SIG-M5 (cell line): ENCODE results near the gene SUCLG2.

Experiments used
- DNase-seq: peaks from one replicate; lab custom pipeline; 2025; lab: John Stamatoyannopoulos, UW

Gene SUCLG2

DNA sequence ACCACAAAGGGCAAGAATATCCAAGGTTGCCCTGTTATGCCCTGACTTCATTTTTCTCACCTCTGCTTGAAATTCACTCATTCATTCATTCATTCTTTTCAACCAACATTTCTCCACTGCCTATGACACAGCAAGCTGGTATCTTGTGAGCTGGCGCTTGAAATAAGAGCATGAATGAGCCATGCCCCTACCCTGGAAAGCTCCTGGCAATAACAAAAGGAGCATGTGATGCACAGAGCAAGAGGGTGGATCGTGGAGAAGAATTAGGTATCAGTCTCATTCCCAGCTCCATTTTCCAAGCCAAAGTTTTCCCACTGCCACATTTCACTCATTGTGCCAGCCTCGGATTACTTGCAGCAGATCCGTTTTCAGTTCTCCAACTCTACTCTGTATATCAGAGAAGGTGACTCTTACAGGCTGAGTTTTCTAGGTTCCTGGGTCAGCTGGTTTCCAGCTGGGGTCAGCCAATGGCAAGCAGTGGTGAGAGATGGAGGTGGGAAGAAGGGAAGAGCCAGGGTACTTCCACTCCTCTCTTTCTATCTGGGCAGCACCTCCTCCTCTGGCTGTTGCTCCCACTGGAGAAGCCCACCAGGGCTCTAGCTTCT is 144.8 kb downstream of the SUCLG2 start:
- no peak for DNase-seq

DNA sequence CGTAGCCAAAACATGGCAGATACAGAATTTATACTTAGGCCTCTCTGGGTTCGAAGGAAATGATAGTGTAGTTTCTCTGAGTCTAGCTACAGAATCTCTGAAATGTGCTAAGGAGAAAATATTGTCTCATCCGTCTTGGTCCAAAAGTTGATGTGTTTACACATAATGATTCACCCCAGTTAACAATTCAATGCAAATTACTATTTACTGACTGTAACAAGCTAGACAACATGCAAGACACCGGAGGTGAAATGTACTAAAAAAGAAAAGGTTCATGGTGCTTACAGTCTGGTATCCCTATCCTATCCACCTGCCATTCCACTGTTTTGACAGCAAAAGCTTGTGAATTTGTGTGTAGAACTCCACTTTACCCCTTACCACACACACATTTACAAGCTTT is 146.8 kb downstream of the SUCLG2 start:
- DNase-seq = no peak

DNA sequence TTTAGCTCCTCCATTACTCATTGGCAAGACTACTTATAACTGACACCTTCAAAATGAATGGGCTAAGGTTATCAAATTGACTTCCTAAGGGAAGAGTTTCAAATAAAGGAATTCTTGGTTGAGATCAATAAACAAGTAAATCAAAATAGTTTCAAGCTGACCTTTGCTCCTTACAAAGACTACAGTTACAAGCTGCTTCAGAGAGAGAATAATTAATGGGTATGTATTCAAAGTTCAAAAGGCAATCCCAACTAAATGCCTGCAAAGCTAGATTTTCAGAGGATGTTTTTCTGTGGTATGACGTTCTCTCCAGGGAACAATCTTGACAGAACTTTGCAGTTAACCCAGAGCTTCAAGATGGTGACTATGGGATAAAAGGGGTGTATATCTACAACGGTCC is 153.7 kb downstream of the SUCLG2 start:
- DNase-seq = no peak

DNA sequence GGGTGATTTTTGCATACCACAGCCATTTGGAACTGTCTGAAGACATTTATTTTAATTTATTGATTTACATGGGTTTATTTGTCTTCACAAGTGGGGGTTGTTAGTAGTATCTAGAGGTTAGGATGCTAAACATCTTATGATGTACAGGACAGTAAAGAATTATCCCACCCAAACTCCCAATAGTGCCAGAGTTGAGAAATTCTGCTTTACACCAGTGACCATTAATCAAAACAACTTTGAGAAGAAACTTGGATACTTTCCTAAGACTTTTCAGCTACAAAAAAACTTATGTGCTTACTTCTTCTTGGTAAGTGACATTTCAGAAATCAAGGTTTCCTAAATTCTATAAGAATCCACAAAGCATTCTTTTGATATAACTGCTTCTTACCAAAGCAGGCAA is 156.7 kb downstream of the SUCLG2 start:
- no peak for DNase-seq

DNA sequence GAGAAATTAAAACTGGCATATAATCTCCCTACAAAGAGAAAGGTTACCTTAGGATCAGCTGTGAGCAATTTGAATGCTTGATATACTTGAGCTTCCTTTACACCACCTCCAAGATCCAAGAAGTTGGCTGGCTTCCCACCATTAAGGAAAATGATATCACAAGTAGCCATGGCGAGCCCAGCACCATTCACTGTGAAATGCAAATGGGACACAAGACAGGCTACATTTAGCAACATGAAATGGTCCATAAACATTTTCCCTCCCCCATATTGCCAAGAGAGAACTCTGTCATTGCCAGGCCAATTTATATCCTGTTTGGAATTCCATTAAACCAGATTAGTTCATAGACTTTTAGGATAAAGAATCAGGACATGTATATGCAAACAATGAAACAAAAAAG is 158.7 kb downstream of the SUCLG2 start:
- no peak for DNase-seq

DNA sequence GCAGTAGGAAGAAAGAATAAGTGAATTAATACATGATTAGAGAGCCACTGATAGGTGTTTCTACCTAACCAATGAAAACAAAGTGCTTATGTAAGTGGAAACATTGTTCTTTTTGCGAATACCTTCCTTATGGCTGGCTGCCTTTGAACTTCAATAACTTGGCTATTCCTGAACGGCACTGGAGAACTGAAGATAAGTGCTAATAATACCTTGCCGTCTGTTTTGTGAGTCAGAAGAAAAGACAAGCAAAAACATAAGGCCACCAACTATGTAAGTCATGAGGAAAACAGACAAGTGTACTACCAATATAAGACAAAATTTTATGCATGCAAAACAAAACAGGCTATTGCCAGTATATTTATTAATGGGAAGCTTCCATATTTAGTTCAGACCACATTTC is 160.6 kb downstream of the SUCLG2 start:
- DNase-seq = no peak

DNA sequence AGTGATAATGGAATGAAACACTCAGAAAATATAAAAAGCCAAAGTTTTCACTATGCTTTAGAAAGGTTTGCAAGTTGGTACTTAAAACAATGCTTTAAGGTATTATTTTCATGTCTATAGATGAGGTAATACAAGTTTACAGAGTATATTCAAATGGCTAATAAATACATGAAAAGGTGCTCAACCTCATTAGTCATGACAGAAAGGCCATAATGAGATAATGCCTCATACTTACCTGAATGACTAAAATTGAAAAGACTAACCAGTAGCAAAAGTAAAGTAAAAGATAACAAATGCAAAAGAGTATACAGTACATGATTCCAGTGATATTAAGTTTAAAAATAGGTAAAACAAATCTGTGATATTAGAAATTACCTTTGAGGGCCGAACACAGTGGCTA is 163.8 kb downstream of the SUCLG2 start:
- no peak for DNase-seq

DNA sequence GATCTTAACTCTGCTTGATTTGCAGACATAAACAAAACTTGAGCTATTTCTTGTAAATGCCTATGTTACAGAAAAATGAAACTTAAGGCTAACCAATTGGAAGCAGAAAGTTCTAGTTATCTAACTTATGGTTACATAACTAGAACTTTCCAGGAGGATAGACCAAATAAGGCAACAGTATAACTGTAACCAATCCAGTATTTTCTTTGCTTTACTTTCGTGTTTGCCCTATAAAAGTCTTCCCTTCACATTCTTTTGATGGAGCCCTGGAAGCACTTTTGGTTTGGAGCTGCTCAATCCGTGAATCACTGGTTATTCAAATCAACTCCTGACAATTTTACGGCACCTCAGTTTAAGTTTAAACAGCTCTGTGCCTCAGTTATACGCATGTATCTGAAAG is 164.6 kb downstream of the SUCLG2 start:
- DNase-seq = no peak

DNA sequence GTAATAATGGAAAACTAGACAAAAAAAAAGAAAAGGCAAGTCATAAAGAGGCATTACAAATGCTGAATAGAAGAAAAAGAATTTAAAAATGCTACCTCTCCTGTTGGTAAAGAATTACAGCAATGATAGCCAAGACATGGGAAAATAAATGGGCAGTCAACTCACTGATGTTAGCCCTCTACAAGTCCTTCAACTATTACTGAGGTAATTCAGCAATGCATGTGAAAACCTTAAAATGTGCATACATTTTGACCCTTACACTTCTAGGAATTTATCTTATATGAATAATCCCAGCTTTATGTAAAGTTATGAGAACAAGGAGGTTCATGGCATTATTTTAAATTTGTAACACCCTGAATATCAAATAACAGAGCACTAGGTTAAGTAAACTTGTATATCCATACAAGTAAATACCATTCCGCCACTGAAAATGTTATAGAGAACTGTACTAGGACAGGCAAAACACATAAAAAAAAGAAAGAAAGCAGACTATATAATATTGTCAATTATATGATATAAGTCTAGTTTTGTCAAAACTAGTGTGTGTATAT is 166.8 kb downstream of the SUCLG2 start:
- DNase-seq = no peak

DNA sequence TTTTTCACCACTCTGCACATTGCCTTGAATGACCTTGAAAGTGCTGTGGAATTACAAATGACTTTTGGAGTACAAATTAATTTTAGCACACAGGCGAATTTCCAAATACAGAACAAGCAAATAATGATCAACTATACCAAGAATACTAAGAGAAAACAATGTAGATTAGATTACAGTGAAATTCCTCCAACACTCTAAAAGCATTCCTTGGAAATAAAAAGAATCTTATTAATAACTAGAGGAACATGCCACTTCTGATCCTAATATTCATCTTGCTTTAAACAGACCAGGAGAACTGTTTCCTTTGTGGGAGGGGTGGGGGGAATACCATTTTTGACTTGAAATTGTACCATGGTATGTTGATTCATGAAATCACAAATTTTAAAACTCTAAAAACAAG is 167.5 kb downstream of the SUCLG2 start:
- DNase-seq = no peak

DNA sequence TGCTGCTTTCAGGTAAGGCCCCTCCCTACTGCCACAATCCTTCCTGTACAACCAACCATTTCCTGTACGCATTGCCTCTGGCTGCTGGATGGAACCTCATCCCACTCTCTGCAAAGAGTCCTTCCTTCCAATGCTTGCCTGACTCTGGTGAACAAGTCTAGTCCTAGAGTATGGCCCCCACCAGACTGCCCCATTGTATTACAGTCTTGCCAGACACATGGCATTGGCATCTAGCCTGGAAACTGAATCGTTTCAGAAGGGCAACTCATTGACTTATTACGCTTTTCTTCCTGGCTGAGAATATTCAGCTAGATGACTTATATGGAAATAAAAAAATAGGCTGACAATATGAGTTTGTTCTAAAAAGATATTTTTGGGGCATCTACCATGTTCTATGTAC is 170.3 kb downstream of the SUCLG2 start:
- no peak for DNase-seq

DNA sequence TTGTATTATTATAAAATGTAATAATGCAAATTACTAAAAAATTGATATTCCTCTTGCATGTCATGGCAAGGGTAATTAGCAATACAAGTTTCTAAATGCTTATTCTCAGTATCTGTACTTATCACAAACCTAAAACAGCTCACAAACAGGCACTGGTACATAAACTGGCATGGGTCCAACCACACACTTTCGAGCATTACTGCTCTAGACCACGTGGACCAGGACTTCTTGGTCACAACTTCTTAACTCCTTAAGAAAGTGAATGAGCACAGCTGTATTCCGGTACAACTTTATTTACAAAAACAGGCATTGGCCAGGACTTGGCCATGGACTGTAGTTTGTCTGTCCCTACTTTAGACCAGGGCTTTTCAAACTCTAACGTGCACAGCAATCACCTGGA is 173.3 kb downstream of the SUCLG2 start:
- no peak for DNase-seq

DNA sequence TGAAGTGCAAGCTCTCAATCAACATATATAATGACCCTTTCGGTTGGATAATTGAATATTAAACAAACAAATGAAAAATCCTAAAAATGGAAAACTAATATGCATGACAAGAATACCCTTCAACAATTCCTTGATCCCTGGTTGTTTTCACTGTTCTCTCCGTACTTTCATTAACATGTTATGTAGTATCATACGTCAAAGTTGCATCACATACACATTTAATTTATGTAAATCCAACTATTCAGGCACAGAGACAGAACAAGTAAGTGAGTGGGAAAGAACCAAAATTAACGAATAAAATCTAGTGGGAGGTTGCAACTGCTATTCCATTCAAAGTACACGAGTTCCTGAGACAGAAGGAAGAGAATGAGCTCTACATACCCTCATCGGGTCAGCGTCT is 176.0 kb downstream of the SUCLG2 start:
- DNase-seq = no peak

DNA sequence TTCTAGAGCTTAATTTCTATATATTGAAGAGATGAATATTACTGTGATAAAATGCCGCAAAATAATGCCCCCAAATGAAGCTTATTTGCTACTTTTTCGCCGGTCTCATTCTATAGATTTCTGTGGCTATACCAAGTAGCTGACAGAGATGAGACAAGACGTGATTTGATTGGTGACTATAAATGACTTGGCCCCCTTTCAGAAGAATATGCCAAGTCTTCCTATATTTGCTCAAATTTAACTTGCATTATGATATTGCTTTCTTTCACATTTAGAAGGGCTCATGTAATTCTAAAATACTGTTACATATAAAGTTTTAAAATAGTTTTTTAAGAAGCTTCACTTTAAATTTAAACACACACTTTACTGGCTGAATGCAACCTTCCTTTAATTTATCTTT is 180.1 kb downstream of the SUCLG2 start:
- DNase-seq = no peak

DNA sequence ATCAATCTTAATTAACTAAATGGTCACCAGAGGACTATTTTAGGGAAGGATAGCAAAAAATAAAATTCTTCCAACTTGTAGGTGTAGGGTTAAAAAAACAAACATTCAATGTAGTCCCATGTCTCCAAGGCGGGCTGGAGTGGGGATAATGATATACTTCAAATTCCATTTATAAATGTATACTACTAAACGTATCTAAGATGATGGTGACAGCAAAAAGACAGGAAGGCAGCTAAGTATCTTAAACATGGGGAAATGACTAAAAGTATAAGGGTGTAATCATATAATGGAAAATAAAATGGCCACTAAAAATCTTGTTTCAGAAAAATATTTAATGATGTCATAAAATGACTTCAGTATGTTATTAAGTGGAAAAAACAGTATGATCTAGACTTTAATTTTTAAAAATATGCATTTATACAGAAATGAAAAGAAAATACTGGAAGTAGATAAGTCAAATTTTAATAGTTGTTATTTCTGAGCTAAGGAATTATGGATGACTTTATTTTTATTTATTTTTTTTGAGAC is 181.7 kb downstream of the SUCLG2 start:
- DNase-seq = no peak

DNA sequence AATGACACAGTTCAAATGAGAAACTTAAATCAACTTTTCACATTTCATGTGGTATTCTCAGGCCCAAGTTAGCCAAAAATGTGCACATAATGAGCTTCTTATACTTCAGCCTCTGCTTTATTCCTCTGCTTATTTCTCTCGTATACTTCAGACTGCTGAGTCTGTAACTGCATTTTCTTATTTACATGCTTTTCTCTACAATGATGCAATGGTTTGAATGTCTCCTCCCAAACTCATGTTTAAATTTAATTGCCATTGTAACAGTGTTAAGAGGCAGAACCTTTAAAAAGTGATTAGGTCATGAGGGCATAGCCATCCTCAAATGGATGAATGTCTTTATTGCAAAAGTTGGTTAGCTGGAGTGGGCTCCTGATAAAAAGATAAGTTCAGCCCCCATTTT is 184.2 kb downstream of the SUCLG2 start:
- no peak for DNase-seq

DNA sequence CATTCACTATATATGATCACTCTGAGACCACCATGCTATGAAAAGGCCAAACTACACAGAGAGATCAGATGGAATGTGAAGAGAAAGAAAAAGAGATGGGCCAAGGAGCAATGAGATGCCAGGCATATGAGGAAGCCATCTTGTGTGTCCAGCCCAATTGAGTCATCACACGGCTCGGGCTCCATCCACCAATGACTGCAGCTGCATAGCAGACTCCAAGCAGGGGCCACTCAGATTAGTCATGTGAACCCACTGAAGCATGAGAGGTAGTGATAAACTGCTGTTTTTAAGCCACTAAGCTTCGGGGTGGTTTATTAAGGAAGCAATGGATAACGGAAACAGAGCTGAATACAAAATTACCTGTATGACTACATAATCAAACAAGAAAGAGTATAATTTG is 185.9 kb downstream of the SUCLG2 start:
- DNase-seq = no peak

DNA sequence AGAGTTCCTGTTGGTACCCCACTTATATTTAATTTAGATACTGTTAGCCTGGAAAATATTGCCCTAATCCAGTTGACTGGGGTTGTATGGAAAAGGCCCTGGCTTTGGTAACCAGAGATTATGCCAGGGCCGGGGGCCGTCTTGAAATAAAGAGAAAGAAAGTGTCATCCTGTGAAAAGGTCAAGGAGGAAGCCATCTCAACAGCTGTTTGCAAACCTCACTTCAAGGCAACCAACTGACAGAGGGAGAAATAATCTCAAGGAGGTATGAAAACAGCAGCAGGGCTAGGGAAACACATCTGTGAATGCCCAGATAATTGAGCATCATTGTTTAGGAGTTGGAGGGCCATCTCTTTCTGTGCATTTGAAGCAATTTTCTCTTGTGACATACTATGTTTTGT is 190.8 kb downstream of the SUCLG2 start:
- DNase-seq = no peak

DNA sequence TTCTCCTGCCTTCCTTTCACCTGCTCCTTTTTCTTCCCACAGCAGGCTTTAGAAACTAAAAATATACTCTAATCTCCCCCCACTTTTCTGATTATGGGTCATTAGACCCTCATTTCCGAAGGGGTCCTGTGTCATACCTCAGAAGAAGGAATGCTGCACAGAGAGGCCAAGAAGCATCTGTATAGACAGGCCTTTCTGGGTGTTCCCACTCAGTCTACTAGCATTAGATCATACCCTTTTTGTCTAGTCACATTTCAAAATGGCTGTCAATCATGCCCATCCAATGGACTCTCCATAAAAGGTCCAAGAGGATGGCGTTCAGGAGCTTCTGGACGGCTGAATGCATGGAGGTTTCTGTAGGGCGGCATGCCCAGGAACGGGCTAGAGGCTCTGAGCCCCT is 192.2 kb downstream of the SUCLG2 start:
- DNase-seq = no peak

DNA sequence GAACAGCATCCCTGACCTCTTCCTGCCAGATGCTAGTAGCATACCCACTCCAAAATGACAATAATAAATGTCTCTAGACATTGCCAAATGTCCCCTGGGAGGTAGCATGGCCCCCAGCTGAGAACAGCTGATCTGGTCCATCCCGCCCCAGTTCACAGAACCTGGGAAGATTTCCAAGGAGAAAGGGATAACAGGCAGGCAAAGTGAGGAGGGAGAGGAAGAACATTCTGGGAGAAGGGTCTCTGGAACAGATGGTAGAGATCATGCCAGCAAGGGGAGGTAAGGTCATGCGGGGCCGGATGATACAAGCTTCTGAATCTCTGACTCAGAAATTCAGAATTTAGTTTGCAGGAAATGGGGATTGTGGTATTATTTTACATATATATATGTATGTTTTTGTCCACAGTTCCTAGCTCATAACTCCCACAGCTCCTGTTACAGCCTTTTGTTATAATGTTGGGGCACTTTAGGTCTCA is 192.7 kb downstream of the SUCLG2 start:
- DNase-seq = no peak

DNA sequence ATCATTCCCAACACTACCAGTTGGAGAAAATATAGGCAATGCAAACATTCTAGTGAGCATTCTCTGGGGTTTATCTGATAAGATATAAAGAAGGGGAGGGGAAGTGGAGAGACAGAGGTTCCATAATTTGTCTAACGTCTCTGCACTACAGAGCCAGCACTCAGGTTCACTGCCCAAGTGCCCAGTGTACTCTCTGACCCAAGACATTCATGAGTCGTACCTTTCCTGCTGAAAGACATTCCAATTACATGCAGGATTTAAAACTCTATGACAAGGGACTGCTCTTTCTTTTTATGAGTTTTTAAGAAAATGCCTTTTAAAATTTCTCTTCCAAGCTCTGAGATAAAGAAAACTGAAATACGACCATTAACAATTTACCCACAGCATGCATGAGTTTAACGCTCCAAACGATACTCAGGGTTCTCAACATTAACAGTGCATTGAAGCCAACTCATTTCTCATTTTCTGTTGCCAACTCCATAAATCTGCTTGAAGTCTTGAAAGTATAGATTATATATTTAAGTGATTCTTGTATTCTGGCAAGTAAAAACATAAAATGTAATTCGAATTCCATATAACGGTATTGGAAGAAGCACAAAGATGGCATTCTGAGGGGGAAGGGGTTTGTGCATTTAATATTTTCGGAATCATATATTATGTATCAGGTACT is 193.4 kb downstream of the SUCLG2 start:
- DNase-seq = no peak

DNA sequence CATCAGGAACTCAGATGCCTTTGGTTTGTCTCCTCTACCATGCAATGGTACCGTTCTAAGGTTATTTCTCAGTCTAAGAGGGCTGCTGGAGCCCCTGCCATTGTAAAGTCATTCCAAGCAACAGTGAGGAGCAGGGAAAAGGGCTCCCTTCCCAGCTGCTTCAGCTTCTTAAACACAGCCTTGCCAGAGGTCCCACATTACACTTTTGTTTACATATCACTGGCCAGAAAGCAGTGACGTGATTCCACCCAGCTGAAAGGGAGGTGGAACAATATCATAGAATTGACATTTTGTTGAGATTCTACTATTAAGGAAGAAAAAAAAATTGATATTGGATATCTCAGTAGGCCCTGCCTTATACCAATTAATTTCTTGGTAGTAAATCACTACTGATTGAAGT is 194.6 kb downstream of the SUCLG2 start:
- DNase-seq = no peak

DNA sequence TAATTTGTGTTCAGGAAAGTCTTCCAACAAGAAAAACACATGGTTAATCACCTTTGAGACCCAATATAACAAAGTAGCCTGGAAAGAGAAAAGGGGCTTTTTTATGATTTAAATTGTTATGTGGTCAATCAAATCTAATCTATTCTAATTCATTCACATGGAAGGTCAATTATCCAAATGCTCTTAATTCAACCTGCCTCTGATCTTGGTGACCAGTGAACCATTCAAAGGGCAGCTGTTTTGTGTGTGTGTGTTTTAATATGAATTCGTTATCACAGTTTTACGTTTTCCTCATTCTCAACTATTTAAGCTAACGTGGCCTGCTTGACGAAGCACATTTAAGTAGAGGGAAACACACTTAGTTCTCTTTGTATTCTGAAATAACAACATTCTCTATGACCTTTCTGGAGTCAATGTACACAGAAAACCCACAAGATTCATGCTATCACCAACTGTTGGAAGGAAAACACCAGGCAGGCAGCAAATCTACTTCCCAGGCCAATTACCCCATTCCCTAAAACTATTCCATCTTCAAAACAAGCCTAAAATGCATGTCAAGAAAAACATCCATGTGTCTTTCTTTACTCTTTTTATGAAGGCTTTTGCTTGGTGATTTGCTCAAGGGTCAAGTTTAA is 195.4 kb downstream of the SUCLG2 start:
- DNase-seq = no peak
